HEK293 (cell line): ENCODE data around the gene CDK2.

Experiments used
- CTCF ChIA-PET: fragments of 350-600 bp; formaldehyde crosslinking; extraction: SDS; loops from one replicate; lab custom pipeline; 2021; ENCODE audit warnings: antibody characterized with exemption; lab: Yijun Ruan, JAX
- POLR2A ChIA-PET: fragments of 300-600 bp; formaldehyde crosslinking; extraction: SDS; loops from one replicate; lab custom pipeline; 2020; ENCODE audit warnings: antibody characterized with exemption, inconsistent platforms; lab: Yijun Ruan, JAX
- H3K27ac ChIP-seq: fragments of 200-500 bp; sonication (Bioruptor generic); 2 replicates; pipeline ENCODE4 v1.5.1; 2014; ENCODE audit warnings: low read depth, low read length, control low read depth, inconsistent platforms; ENCODE audit errors: extremely low read depth
- H3K36me3 ChIP-seq, 2 experiments: fragments of 200-500 bp in 1 of 2; sonication (Bioruptor generic) in 1 of 2; 1 replicate in 1 of 2; 2 replicates in 1 of 2; pipeline ENCODE4 v1.5.1; 2014 to 2017; ENCODE audit warnings: inconsistent platforms in 2 of 2, low read length in 2 of 2; ENCODE audit not compliant: control insufficient read depth in 2 of 2, insufficient read depth in 1 of 2
- H3K4me1 ChIP-seq: fragments of 200-500 bp; sonication (Bioruptor generic); 2 replicates; pipeline ENCODE4 v1.5.1; 2014; ENCODE audit warnings: mild to moderate bottlenecking, low read length, inconsistent platforms; ENCODE audit not compliant: control insufficient read depth, insufficient read depth
- H3K4me3 ChIP-seq: 2 replicates; pipeline ENCODE4 v1.5.1; 2011; ENCODE audit warnings: low read depth, mild to moderate bottlenecking, control low read depth, low read length, moderate library complexity
- H3K9me3 ChIP-seq: fragments of 200-500 bp; sonication (Bioruptor generic); 2 replicates; pipeline ENCODE4 v1.5.1; 2014; ENCODE audit warnings: low read depth, low read length, inconsistent platforms; ENCODE audit not compliant: control insufficient read depth, insufficient read depth
- EGR2 ChIP-seq: fragments of 450-650 bp; formaldehyde crosslinking; IDR thresholded peaks from 2 replicates; pipeline ENCODE4 v1.5.1; 2016; ENCODE audit warnings: low read depth, missing biosample characterization, missing genetic modification characterization
- GLIS1 ChIP-seq: fragments of 450-650 bp; formaldehyde crosslinking; IDR thresholded peaks from 2 replicates; pipeline ENCODE4 v1.5.1; 2016; ENCODE audit warnings: missing biosample characterization, missing genetic modification characterization
- HOXD13 ChIP-seq: sonication (generic); formaldehyde crosslinking; IDR thresholded peaks from 2 replicates; pipeline ENCODE4 v1.8.0; 2022; ENCODE audit warnings: missing genetic modification reagents, borderline replicate concordance
- REST ChIP-seq: fragments of 450-650 bp; formaldehyde crosslinking; IDR thresholded peaks from 2 replicates; pipeline ENCODE4 v1.5.1; 2016; ENCODE audit warnings: missing biosample characterization, missing genetic modification characterization
- SCRT1 ChIP-seq: fragments of 450-650 bp; formaldehyde crosslinking; IDR thresholded peaks from 2 replicates; pipeline ENCODE4 v1.5.1; 2016; ENCODE audit warnings: missing biosample characterization, missing genetic modification characterization, borderline replicate concordance
- TSHZ1 ChIP-seq: fragments of 450-650 bp; formaldehyde crosslinking; IDR thresholded peaks from 2 replicates; pipeline ENCODE4 v1.5.1; 2016; ENCODE audit warnings: missing biosample characterization, missing genetic modification characterization, borderline replicate concordance
- ZBTB20 ChIP-seq: fragments of 450-650 bp; formaldehyde crosslinking; IDR thresholded peaks from 2 replicates; pipeline ENCODE4 v1.5.1; 2016; ENCODE audit warnings: missing biosample characterization, missing genetic modification characterization
- ZNF157 ChIP-seq: fragments of 450-650 bp; formaldehyde crosslinking; IDR thresholded peaks from 2 replicates; pipeline ENCODE4 v1.5.1; 2016; ENCODE audit warnings: missing biosample characterization, missing genetic modification characterization
- ZNF175 ChIP-seq: fragments of 450-650 bp; formaldehyde crosslinking; IDR thresholded peaks from 2 replicates; pipeline ENCODE4 v1.5.1; 2016; ENCODE audit warnings: missing biosample characterization, missing genetic modification characterization
- ZNF354C ChIP-seq: fragments of 450-650 bp; formaldehyde crosslinking; IDR thresholded peaks from 2 replicates; pipeline ENCODE4 v1.5.1; 2016; ENCODE audit warnings: missing biosample characterization, missing genetic modification characterization, low read depth, borderline replicate concordance
- ZNF626 ChIP-seq: fragments of 450-650 bp; sonication (Bioruptor Pico); formaldehyde crosslinking; IDR thresholded peaks from 2 replicates; pipeline ENCODE4 v1.5.1; 2018; ENCODE audit warnings: missing biosample characterization, missing genetic modification characterization, inconsistent platforms
- ZNF654 ChIP-seq: fragments of 450-650 bp; formaldehyde crosslinking; IDR thresholded peaks from 2 replicates; pipeline ENCODE4 v1.5.1; 2016; ENCODE audit warnings: low read depth, missing biosample characterization, missing genetic modification characterization
- ZNF830 ChIP-seq: fragments of 450-650 bp; IDR thresholded peaks from 2 replicates; pipeline ENCODE4 v1.5.0; 2018; ENCODE audit warnings: missing biosample characterization, missing genetic modification characterization, low read depth, mild to moderate bottlenecking, moderate library complexity
- ZNF843 ChIP-seq: fragments of 450-650 bp; formaldehyde crosslinking; IDR thresholded peaks from 2 replicates; pipeline ENCODE4 v1.5.1; 2016; ENCODE audit warnings: missing biosample characterization, missing genetic modification characterization
- TF ChIP-seq, protein P1 (sequence below): fragments of 450-650 bp; IDR thresholded peaks from 2 replicates; pipeline ENCODE4 v1.5.1; 2018; ENCODE audit warnings: missing biosample characterization, mild to moderate bottlenecking, missing genetic modification characterization
- TF ChIP-seq, protein P2 (sequence below): IDR thresholded peaks from 2 replicates; pipeline ENCODE4 v1.6.1; 2011; ENCODE audit warnings: mild to moderate bottlenecking, low read depth, low read length, borderline replicate concordance

Gene CDK2

DNA sequence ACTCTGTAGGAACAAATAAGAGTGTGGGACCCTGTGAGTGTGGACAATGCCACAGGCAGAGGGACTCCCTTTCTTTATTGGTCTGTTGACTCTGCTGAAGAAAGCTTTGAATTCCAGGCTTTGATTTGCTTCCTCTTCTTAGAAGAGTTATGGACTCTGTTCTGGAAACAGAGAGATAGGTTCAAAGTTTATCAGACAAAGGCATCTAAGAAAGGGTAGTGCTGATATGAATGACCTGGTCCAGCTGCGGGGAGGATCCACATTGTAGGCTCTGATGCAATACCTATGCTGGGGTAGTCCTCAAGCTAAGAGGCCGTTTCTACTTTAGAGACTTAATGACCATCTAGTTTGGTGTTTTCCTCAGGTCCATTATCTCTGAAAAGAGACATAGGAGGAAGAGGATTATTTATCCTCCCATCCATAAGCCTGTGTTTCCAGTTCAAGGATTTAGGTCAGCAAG lies 43.5 kb downstream of the CDK2 start:
- peaks cover 0 to under 1% of the 10 kb centered on the region in 2 experiments; a peak in 2 of 3 replicates for H3K36me3 ChIP-seq
- no peak for TF ChIP-seq REST
- TF ChIP-seq ZNF626 (tag by site-specific recombination) = no peak
- no peak for TF ChIP-seq ZNF175 (tag by site-specific recombination)
- TF ChIP-seq EGR2 (tag by site-specific recombination) = no peak
- TF ChIP-seq ZNF354C (tag by site-specific recombination) = no peak
- no peak for TF ChIP-seq HOXD13
- no peak for TF ChIP-seq GLIS1 (tag by site-specific recombination)
- TF ChIP-seq TSHZ1 = no peak
- TF ChIP-seq ZNF830 = no peak
- H3K4me3 ChIP-seq = no peak overlapping the region
- no peaks in the 10 kb centered on the region; the same call in 1 of the 2 replicates for H3K4me1 ChIP-seq
- H3K27ac ChIP-seq = no peak overlapping the region
- no peaks in the 10 kb centered on the region for H3K9me3 ChIP-seq
- ChIA-PET POLR2A (interaction anchor here (1.6 kb wide), 1 partner anchor 13 kb away, joined by 6 read pairs; the partner anchor contains the start of gene SUOX), CTCF (interaction anchor here (0.6 to 2.0 kb wide), 3 partner anchors 14 to 19 kb away, joined by 4 to 13 read pairs (median 7); partner anchors contain the start of gene SUOX)

- Histone ChIP-seq H3K36me3 (no peaks in the 10 kb centered on the region), H3K4me1 (no peaks in the 10 kb centered on the region; the same call in 1 of the 2 replicates), H3K4me3 (no peak overlapping the region), H3K9me3 (no peaks in the 10 kb centered on the region), H3K27ac (no peak overlapping the region)
- TF ChIP-seq ZNF654 = no peak
- TF ChIP-seq SCRT1 = no peak
- TF ChIP-seq, protein P1, sequence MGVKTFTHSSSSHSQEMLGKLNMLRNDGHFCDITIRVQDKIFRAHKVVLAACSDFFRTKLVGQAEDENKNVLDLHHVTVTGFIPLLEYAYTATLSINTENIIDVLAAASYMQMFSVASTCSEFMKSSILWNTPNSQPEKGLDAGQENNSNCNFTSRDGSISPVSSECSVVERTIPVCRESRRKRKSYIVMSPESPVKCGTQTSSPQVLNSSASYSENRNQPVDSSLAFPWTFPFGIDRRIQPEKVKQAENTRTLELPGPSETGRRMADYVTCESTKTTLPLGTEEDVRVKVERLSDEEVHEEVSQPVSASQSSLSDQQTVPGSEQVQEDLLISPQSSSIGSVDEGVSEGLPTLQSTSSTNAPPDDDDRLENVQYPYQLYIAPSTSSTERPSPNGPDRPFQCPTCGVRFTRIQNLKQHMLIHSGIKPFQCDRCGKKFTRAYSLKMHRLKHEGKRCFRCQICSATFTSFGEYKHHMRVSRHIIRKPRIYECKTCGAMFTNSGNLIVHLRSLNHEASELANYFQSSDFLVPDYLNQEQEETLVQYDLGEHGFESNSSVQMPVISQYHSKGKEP (tag by site-specific recombination) = no peak
- no peak for TF ChIP-seq ZNF843 (tag by site-specific recombination)
- TF ChIP-seq, protein P2, sequence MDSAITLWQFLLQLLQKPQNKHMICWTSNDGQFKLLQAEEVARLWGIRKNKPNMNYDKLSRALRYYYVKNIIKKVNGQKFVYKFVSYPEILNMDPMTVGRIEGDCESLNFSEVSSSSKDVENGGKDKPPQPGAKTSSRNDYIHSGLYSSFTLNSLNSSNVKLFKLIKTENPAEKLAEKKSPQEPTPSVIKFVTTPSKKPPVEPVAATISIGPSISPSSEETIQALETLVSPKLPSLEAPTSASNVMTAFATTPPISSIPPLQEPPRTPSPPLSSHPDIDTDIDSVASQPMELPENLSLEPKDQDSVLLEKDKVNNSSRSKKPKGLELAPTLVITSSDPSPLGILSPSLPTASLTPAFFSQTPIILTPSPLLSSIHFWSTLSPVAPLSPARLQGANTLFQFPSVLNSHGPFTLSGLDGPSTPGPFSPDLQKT = no peak
- TF ChIP-seq ZNF157 (tag by site-specific recombination) = no peak
- TF ChIP-seq ZBTB20 (tag by site-specific recombination) = no peak
- no peak for TF ChIP-seq EGR2 (tag by site-specific recombination)
- POLR2A ChIA-PET = interaction anchor here (0.6 kb wide), 1 partner anchor 194 kb away, joined by 3 read pairs; the partner anchor contains the start of genes ORMDL2 and SARNP
- CTCF ChIA-PET = interaction anchor here (0.5 to 1.1 kb wide), 3 partner anchors 18 to 562 kb away, joined by 3 read pairs; no protein-coding TSS in a partner anchor
Observed at GRCh38 chr12:56011509-56012090, 45.0 kb downstream of the CDK2 start.
